ENCODE results near the gene ARF4.
A peak's percentile ranks its signal among the peaks of the same experiment; 100 is the strongest.

ARF4 gene

GRCh38 chr3:57597127-57597923 lies at the start of gene ARF4:
TSS of gene ARF4 (minus strand) at chr3:57597344. CDS start at chr3:57597140, 204 bp downstream.
- Histone ChIP-seq H3K4me3 (ENCODE audit: low read depth, low read length, poor library complexity, severe bottlenecking) (peak within 1 kb of the TSS; percentile 96), H3K9me3 (ENCODE audit: low read length) (no peaks in the 10 kb centered on the region), H3K79me2 (ENCODE audit: insufficient read depth, low read length) (peaks cover 55% of the 10 kb centered on the region)

GRCh38 chr3:57646723-57647122 lies 49.6 kb upstream of the ARF4 start:
- Histone ChIP-seq H3K9me3 (ENCODE audit: low read length) (peaks cover 4% of the 10 kb centered on the region; the same call in 1 of the 2 replicates), H3K4me3 (ENCODE audit: low read depth, low read length, poor library complexity, severe bottlenecking) (no peak overlapping the region), H3K27ac (ENCODE audit: low read depth, low read length, poor library complexity, severe bottlenecking) (no peak overlapping the region), H2AFZ (ENCODE audit: low read length) (no peak overlapping the region), H3K4me1 (ENCODE audit: insufficient read depth, low read length, severe bottlenecking) (no peaks in the 10 kb centered on the region), H3K27me3 (ENCODE audit: insufficient read depth, low read length) (no peaks in the 10 kb centered on the region), H3K36me3 (ENCODE audit: insufficient read depth, low read length) (peaks cover 54% of the 10 kb centered on the region), H3K79me2 (ENCODE audit: insufficient read depth, low read length) (no peaks in the 10 kb centered on the region), H4K20me1 (ENCODE audit: insufficient read depth, low read length) (no peaks in the 10 kb centered on the region), H3K4me2 (ENCODE audit: low read length) (no peak overlapping the region), H3F3A (ENCODE audit: insufficient read depth, low read length) (0 out of 2 replicates have a peak, but pooled peaks cover 3% of the 10 kb centered on the region), H3K9me2 (ENCODE audit: low read depth, low read length) (no peaks in the 10 kb centered on the region), H3K9ac (ENCODE audit: low read length) (no peak overlapping the region)
- TF ChIP-seq CTCF (IDR thresholded peaks at IDR 0.05; ENCODE audit: low read length) (peak; percentile 28; the same call in 1 of the 2 replicates), EZH2 (IDR thresholded peaks at IDR 0.05; ENCODE audit: borderline replicate concordance, low read length) (no peak)

More at GRCh38 chr3:57597127-57597923, at the start of gene ARF4:
- peak within 1 kb of the TSS; percentile 98 for H3K4me2 ChIP-seq (ENCODE audit: low read length)
- H3K27ac ChIP-seq (ENCODE audit: low read depth, low read length, poor library complexity, severe bottlenecking) = peak within 1 kb of the TSS; percentile 85
- no peaks in the 10 kb centered on the region; the same call in 1 of the 2 replicates for H4K20me1 ChIP-seq (ENCODE audit: insufficient read depth, low read length)
- no peak within 1 kb of the TSS for H2AFZ ChIP-seq (ENCODE audit: low read length)
- H3K36me3 ChIP-seq (ENCODE audit: insufficient read depth, low read length) = 0 out of 2 replicates have a peak, but pooled peaks cover 1% of the 10 kb centered on the region
- H3K9ac ChIP-seq (ENCODE audit: low read length) = peak within 1 kb of the TSS; percentile 89
- H3K27me3 ChIP-seq (ENCODE audit: insufficient read depth, low read length) = no peaks in the 10 kb centered on the region
- H3K4me1 ChIP-seq (ENCODE audit: insufficient read depth, low read length, severe bottlenecking) = peaks cover 42% of the 10 kb centered on the region
- H3K9me2 ChIP-seq (ENCODE audit: low read depth, low read length) = no peaks in the 10 kb centered on the region
- H3F3A ChIP-seq (ENCODE audit: insufficient read depth, low read length) = no peaks in the 10 kb centered on the region
- TF ChIP-seq CTCF (IDR thresholded peaks at IDR 0.05; ENCODE audit: low read length) (peak; percentile 25; the same call in 1 of the 2 replicates), EZH2 (IDR thresholded peaks at IDR 0.05; ENCODE audit: borderline replicate concordance, low read length) (no peak)

GRCh38 chr3:57644740-57645139 lies 47.6 kb upstream of the ARF4 start:
- Histone ChIP-seq H3F3A (ENCODE audit: insufficient read depth, low read length) (0 out of 2 replicates have a peak, but pooled peaks cover 3% of the 10 kb centered on the region), H3K79me2 (ENCODE audit: insufficient read depth, low read length) (no peaks in the 10 kb centered on the region), H3K27ac (ENCODE audit: low read depth, low read length, poor library complexity, severe bottlenecking) (no peak overlapping the region), H3K4me1 (ENCODE audit: insufficient read depth, low read length, severe bottlenecking) (no peaks in the 10 kb centered on the region), H3K9me3 (ENCODE audit: low read length) (peaks cover 4% of the 10 kb centered on the region; the same call in 1 of the 2 replicates), H2AFZ (ENCODE audit: low read length) (no peak overlapping the region), H3K36me3 (ENCODE audit: insufficient read depth, low read length) (peaks cover 57% of the 10 kb centered on the region), H3K9ac (ENCODE audit: low read length) (no peak overlapping the region), H4K20me1 (ENCODE audit: insufficient read depth, low read length) (no peaks in the 10 kb centered on the region), H3K4me2 (ENCODE audit: low read length) (no peak overlapping the region), H3K4me3 (ENCODE audit: low read depth, low read length, poor library complexity, severe bottlenecking) (no peak overlapping the region), H3K27me3 (ENCODE audit: insufficient read depth, low read length) (no peaks in the 10 kb centered on the region), H3K9me2 (ENCODE audit: low read depth, low read length) (no peaks in the 10 kb centered on the region)
- TF ChIP-seq CTCF (IDR thresholded peaks at IDR 0.05; ENCODE audit: low read length) (no peak), EZH2 (IDR thresholded peaks at IDR 0.05; ENCODE audit: borderline replicate concordance, low read length) (no peak)
